ENCODE measurements around the gene UBE2E3.

Gene UBE2E3

GRCh38 chr2:180944372-180944771 lies 36.0 kb upstream of the UBE2E3 start:
- Histone ChIP-seq H3K27me3 (replicated peaks in 2 of 5; ENCODE audit: control insufficient read depth in 4 of 5, insufficient read depth in 5 of 5, low read length in 4 of 5) (no peaks in the 10 kb centered on the region), H3K4me1 (ENCODE audit: control extremely low read depth in 1 of 4, control insufficient read depth in 4 of 4, insufficient read depth in 4 of 4, low read length in 3 of 4) (no peaks in the 10 kb centered on the region), H3K36me3 (ENCODE audit: control insufficient read depth in 4 of 4, insufficient read depth in 4 of 4, low read length in 3 of 4) (no peaks in the 10 kb centered on the region), H3K27ac (ENCODE audit: insufficient read depth in 1 of 2, low read depth in 1 of 2, low read length in 2 of 2, poor library complexity in 1 of 2, severe bottlenecking in 2 of 2) (no peak overlapping the region), H3K4me3 (ENCODE audit: control insufficient read depth in 1 of 7, extremely low read depth in 1 of 7, insufficient read depth in 4 of 7, low read depth in 2 of 7, low read length in 6 of 7) (no peak overlapping the region), H3K9me3 (ENCODE audit: control extremely low read depth in 1 of 5, control insufficient read depth in 4 of 5, insufficient read depth in 2 of 5, low read depth in 1 of 5, low read length in 4 of 5) (peaks cover 0 to 1% (median 0%) of the 10 kb centered on the region in 5 experiments)
- 100% methylated on average over 2 of the region's 3 CpGs for WGBS (ENCODE audit: insufficient coverage)
- CTCF ChIA-PET, result no interaction called here
- POLR2A ChIA-PET, result no interaction called here
- no peak for DNase-seq

- Histone ChIP-seq H3K4me1 (ENCODE audit: control extremely low read depth in 1 of 4, control insufficient read depth in 4 of 4, insufficient read depth in 4 of 4, low read length in 3 of 4) (no peaks in the 10 kb centered on the region), H3K9me3 (ENCODE audit: control extremely low read depth in 1 of 5, control insufficient read depth in 4 of 5, insufficient read depth in 2 of 5, low read depth in 1 of 5, low read length in 4 of 5) (no peaks in the 10 kb centered on the region), H3K27ac (ENCODE audit: insufficient read depth in 1 of 2, low read depth in 1 of 2, low read length in 2 of 2, poor library complexity in 1 of 2, severe bottlenecking in 2 of 2) (no peak overlapping the region), H3K4me3 (ENCODE audit: control insufficient read depth in 1 of 7, extremely low read depth in 1 of 7, insufficient read depth in 4 of 7, low read depth in 2 of 7, low read length in 6 of 7) (no peak overlapping the region), H3K36me3 (ENCODE audit: control insufficient read depth in 4 of 4, insufficient read depth in 4 of 4, low read length in 3 of 4) (no peaks in the 10 kb centered on the region), H3K27me3 (replicated peaks in 2 of 5; ENCODE audit: control insufficient read depth in 4 of 5, insufficient read depth in 5 of 5, low read length in 4 of 5) (no peaks in the 10 kb centered on the region)
- ChIA-PET POLR2A (no interaction called here), CTCF (interaction anchor here (1.2 kb wide), 1 partner anchor 12 kb away, joined by 3 read pairs; no protein-coding TSS in a partner anchor)
- no peak for DNase-seq
- 100% methylated on average over 1 of the region's 1 CpG for WGBS (ENCODE audit: insufficient coverage)
These were observed 33.2 kb upstream of the UBE2E3 start for GRCh38 chr2:180947208-180947689.

- no peaks in the 10 kb centered on the region for H3K27me3 ChIP-seq (replicated peaks in 2 of 5; ENCODE audit: control insufficient read depth in 4 of 5, insufficient read depth in 5 of 5, low read length in 4 of 5)
- no peaks in the 10 kb centered on the region for H3K4me1 ChIP-seq (ENCODE audit: control extremely low read depth in 1 of 4, control insufficient read depth in 4 of 4, insufficient read depth in 4 of 4, low read length in 3 of 4)
- POLR2A ChIA-PET, result no interaction called here
- H3K27ac ChIP-seq (ENCODE audit: insufficient read depth in 1 of 2, low read depth in 1 of 2, low read length in 2 of 2, poor library complexity in 1 of 2, severe bottlenecking in 2 of 2), result no peak overlapping the region
- CTCF ChIA-PET, result no interaction called here
- no peaks in the 10 kb centered on the region for H3K36me3 ChIP-seq (ENCODE audit: control insufficient read depth in 4 of 4, insufficient read depth in 4 of 4, low read length in 3 of 4)
- no peak for DNase-seq
- no CpG with 5 or more reads among the region's 1 CpG for WGBS (ENCODE audit: insufficient coverage)
- no peak overlapping the region for H3K4me3 ChIP-seq (ENCODE audit: control insufficient read depth in 1 of 7, extremely low read depth in 1 of 7, insufficient read depth in 4 of 7, low read depth in 2 of 7, low read length in 6 of 7)
- H3K9me3 ChIP-seq (ENCODE audit: control extremely low read depth in 1 of 5, control insufficient read depth in 4 of 5, insufficient read depth in 2 of 5, low read depth in 1 of 5, low read length in 4 of 5), result no peaks in the 10 kb centered on the region
These were observed 30.5 kb upstream of the UBE2E3 start for GRCh38 chr2:180949896-180950295.

GRCh38 chr2:180952082-180952481 lies 28.3 kb upstream of the UBE2E3 start:
- H3K27ac ChIP-seq (ENCODE audit: insufficient read depth in 1 of 2, low read depth in 1 of 2, low read length in 2 of 2, poor library complexity in 1 of 2, severe bottlenecking in 2 of 2), result no peak overlapping the region
- WGBS (ENCODE audit: insufficient coverage), result 100% methylated on average over 1 of the region's 2 CpGs
- ChIA-PET POLR2A (no interaction called here), CTCF (interaction anchor here (1.2 kb wide), 1 partner anchor 28 kb away, joined by 3 read pairs; no protein-coding TSS in a partner anchor)
- H3K36me3 ChIP-seq (ENCODE audit: control insufficient read depth in 4 of 4, insufficient read depth in 4 of 4, low read length in 3 of 4), result no peaks in the 10 kb centered on the region
- no peak for DNase-seq
- no peaks in the 10 kb centered on the region for H3K4me1 ChIP-seq (ENCODE audit: control extremely low read depth in 1 of 4, control insufficient read depth in 4 of 4, insufficient read depth in 4 of 4, low read length in 3 of 4)
- no peaks in the 10 kb centered on the region for H3K9me3 ChIP-seq (ENCODE audit: control extremely low read depth in 1 of 5, control insufficient read depth in 4 of 5, insufficient read depth in 2 of 5, low read depth in 1 of 5, low read length in 4 of 5)
- H3K4me3 ChIP-seq (ENCODE audit: control insufficient read depth in 1 of 7, extremely low read depth in 1 of 7, insufficient read depth in 4 of 7, low read depth in 2 of 7, low read length in 6 of 7), result no peak overlapping the region
- no peaks in the 10 kb centered on the region for H3K27me3 ChIP-seq (replicated peaks in 2 of 5; ENCODE audit: control insufficient read depth in 4 of 5, insufficient read depth in 5 of 5, low read length in 4 of 5)

- ChIA-PET CTCF (no interaction called here), POLR2A (no interaction called here)
- Histone ChIP-seq H3K4me1 (ENCODE audit: control extremely low read depth in 1 of 4, control insufficient read depth in 4 of 4, insufficient read depth in 4 of 4, low read length in 3 of 4) (peaks cover 0 to 2% (median 0%) of the 10 kb centered on the region in 4 experiments), H3K27me3 (replicated peaks in 2 of 5; ENCODE audit: control insufficient read depth in 4 of 5, insufficient read depth in 5 of 5, low read length in 4 of 5) (no peaks in the 10 kb centered on the region), H3K27ac (ENCODE audit: insufficient read depth in 1 of 2, low read depth in 1 of 2, low read length in 2 of 2, poor library complexity in 1 of 2, severe bottlenecking in 2 of 2) (no peak overlapping the region), H3K9me3 (ENCODE audit: control extremely low read depth in 1 of 5, control insufficient read depth in 4 of 5, insufficient read depth in 2 of 5, low read depth in 1 of 5, low read length in 4 of 5) (no peaks in the 10 kb centered on the region), H3K36me3 (ENCODE audit: control insufficient read depth in 4 of 4, insufficient read depth in 4 of 4, low read length in 3 of 4) (no peaks in the 10 kb centered on the region), H3K4me3 (ENCODE audit: control insufficient read depth in 1 of 7, extremely low read depth in 1 of 7, insufficient read depth in 4 of 7, low read depth in 2 of 7, low read length in 6 of 7) (no peak overlapping the region)
- DNase-seq, result no peak
These were observed 27.6 kb upstream of the UBE2E3 start for GRCh38 chr2:180952731-180953336.

GRCh38 chr2:180953550-180953949 lies 26.9 kb upstream of the UBE2E3 start:
- Histone ChIP-seq H3K27me3 (replicated peaks in 2 of 5; ENCODE audit: control insufficient read depth in 4 of 5, insufficient read depth in 5 of 5, low read length in 4 of 5) (no peaks in the 10 kb centered on the region), H3K9me3 (ENCODE audit: control extremely low read depth in 1 of 5, control insufficient read depth in 4 of 5, insufficient read depth in 2 of 5, low read depth in 1 of 5, low read length in 4 of 5) (no peaks in the 10 kb centered on the region), H3K4me3 (ENCODE audit: control insufficient read depth in 1 of 7, extremely low read depth in 1 of 7, insufficient read depth in 4 of 7, low read depth in 2 of 7, low read length in 6 of 7) (no peak overlapping the region), H3K4me1 (ENCODE audit: control extremely low read depth in 1 of 4, control insufficient read depth in 4 of 4, insufficient read depth in 4 of 4, low read length in 3 of 4) (peaks cover 0 to 9% (median 4%) of the 10 kb centered on the region in 4 experiments), H3K36me3 (ENCODE audit: control insufficient read depth in 4 of 4, insufficient read depth in 4 of 4, low read length in 3 of 4) (no peaks in the 10 kb centered on the region), H3K27ac (ENCODE audit: insufficient read depth in 1 of 2, low read depth in 1 of 2, low read length in 2 of 2, poor library complexity in 1 of 2, severe bottlenecking in 2 of 2) (no peak overlapping the region)
- ChIA-PET CTCF (no interaction called here), POLR2A (no interaction called here)
- no peak for DNase-seq

- Histone ChIP-seq H3K27me3 (replicated peaks in 2 of 5; ENCODE audit: control insufficient read depth in 4 of 5, insufficient read depth in 5 of 5, low read length in 4 of 5) (no peaks in the 10 kb centered on the region), H3K9me3 (ENCODE audit: control extremely low read depth in 1 of 5, control insufficient read depth in 4 of 5, insufficient read depth in 2 of 5, low read depth in 1 of 5, low read length in 4 of 5) (no peaks in the 10 kb centered on the region), H3K4me1 (ENCODE audit: control extremely low read depth in 1 of 4, control insufficient read depth in 4 of 4, insufficient read depth in 4 of 4, low read length in 3 of 4) (peaks cover 0 to 9% (median 4%) of the 10 kb centered on the region in 4 experiments), H3K27ac (ENCODE audit: insufficient read depth in 1 of 2, low read depth in 1 of 2, low read length in 2 of 2, poor library complexity in 1 of 2, severe bottlenecking in 2 of 2) (no peak overlapping the region), H3K4me3 (ENCODE audit: control insufficient read depth in 1 of 7, extremely low read depth in 1 of 7, insufficient read depth in 4 of 7, low read depth in 2 of 7, low read length in 6 of 7) (no peak overlapping the region), H3K36me3 (ENCODE audit: control insufficient read depth in 4 of 4, insufficient read depth in 4 of 4, low read length in 3 of 4) (no peaks in the 10 kb centered on the region)
- ChIA-PET CTCF (no interaction called here), POLR2A (no interaction called here)
- no peak for DNase-seq
These were observed 25.3 kb upstream of the UBE2E3 start for GRCh38 chr2:180955101-180955500.
